ENCODE data around the gene FILIP1L.

Gene FILIP1L

DNA sequence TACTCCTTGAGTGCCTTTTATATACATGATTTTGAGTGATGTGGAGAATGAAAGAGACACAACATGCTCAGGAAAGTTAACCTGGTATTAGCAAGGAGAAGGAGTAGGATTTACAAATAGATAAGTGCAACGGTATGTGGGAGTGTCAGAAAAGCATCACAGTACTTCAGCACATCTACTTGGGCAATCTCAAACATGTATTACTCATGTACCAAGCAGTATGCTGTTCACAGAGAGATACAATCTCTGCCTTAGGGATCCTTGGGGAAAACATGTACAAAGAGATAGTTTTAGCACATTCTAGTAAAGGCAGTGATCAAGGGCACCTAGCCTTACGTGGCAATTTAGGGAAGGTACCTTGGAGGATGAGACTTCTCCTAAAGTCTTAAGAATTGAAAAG lies 146.5 kb downstream of the FILIP1L start:
- Histone ChIP-seq H3K4me2 (no peak overlapping the region), H3K9ac (no peak overlapping the region), H4K20me1 (ENCODE audit: insufficient read depth) (no peaks in the 10 kb centered on the region), H2AFZ (ENCODE audit: low read depth) (no peak overlapping the region), H3K79me2 (ENCODE audit: insufficient read depth, low read depth) (no peaks in the 10 kb centered on the region), H3K27me3 (ENCODE audit: insufficient read depth, low read depth) (no peaks in the 10 kb centered on the region), H3K27ac (no peak overlapping the region), H3K4me1 (ENCODE audit: low read depth, poor library complexity, severe bottlenecking) (no peaks in the 10 kb centered on the region), H3K4me3 (IDR thresholded peaks at IDR 0.05; ENCODE audit: insufficient read depth, low read depth, low read length) (no peak overlapping the region), H3K36me3 (ENCODE audit: insufficient read depth) (no peaks in the 10 kb centered on the region)
- TF ChIP-seq CTCF (conservative IDR thresholded peaks at IDR 0.05; ENCODE audit: low read depth, low read length), result no peak

GRCh38 chr3:99966662-99967416 lies 147.5 kb downstream of the FILIP1L start:
- Histone ChIP-seq H3K27ac (no peak overlapping the region), H4K20me1 (ENCODE audit: insufficient read depth) (no peaks in the 10 kb centered on the region), H2AFZ (ENCODE audit: low read depth) (no peak overlapping the region), H3K4me2 (no peak overlapping the region), H3K79me2 (ENCODE audit: insufficient read depth, low read depth) (no peaks in the 10 kb centered on the region), H3K9ac (no peak overlapping the region), H3K4me3 (IDR thresholded peaks at IDR 0.05; ENCODE audit: insufficient read depth, low read depth, low read length) (no peak overlapping the region), H3K27me3 (ENCODE audit: insufficient read depth, low read depth) (no peaks in the 10 kb centered on the region), H3K4me1 (ENCODE audit: low read depth, poor library complexity, severe bottlenecking) (no peaks in the 10 kb centered on the region), H3K36me3 (ENCODE audit: insufficient read depth) (no peaks in the 10 kb centered on the region)
- no peak for TF ChIP-seq CTCF (conservative IDR thresholded peaks at IDR 0.05; ENCODE audit: low read depth, low read length)

DNA sequence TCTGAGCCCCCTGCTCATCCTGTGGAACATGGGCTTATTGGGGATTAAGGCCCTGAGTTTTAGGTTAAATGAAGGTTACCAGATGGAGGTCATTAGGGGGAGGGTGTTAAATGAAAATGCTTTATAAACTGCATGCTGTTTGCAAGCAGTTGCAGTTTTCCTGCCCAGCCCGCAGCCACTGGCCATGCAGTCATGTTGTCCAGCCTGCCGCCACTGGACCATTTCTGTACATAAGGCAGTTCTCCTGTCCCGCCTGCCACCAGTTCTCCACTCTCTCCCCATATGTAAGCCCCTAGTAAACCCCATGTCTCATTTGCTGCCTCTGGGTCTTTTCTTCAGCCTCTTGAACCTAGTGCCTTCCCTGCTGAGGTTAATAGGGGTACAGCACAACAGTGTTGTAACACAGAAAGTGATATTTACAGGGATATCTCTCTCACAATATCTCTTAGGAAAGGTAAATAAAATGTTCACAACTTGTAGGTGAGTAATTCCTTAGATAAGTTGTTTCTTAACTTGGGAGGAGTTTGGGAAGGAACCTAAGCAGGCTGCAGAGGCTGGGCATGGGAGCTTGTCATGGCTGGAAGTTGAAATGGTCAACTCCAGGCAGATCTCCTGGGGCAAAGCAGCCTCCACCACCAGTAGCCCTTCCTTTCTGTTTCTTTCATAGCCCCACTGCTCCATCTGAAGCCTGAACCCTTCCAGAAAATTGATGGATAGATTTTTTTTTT lies 148.5 kb downstream of the FILIP1L start:
- H3K4me3 ChIP-seq (IDR thresholded peaks at IDR 0.05; ENCODE audit: insufficient read depth, low read depth, low read length), result no peak overlapping the region
- H3K4me2 ChIP-seq, result no peak overlapping the region
- H3K36me3 ChIP-seq (ENCODE audit: insufficient read depth), result no peaks in the 10 kb centered on the region
- H3K27ac ChIP-seq, result no peak overlapping the region
- peaks cover 2% of the 10 kb centered on the region for H3K4me1 ChIP-seq (ENCODE audit: low read depth, poor library complexity, severe bottlenecking)
- no peaks in the 10 kb centered on the region for H3K79me2 ChIP-seq (ENCODE audit: insufficient read depth, low read depth)
- no peak for TF ChIP-seq CTCF (conservative IDR thresholded peaks at IDR 0.05; ENCODE audit: low read depth, low read length)
- no peaks in the 10 kb centered on the region for H3K27me3 ChIP-seq (ENCODE audit: insufficient read depth, low read depth)
- no peak overlapping the region for H2AFZ ChIP-seq (ENCODE audit: low read depth)
- no peak overlapping the region for H3K9ac ChIP-seq
- no peaks in the 10 kb centered on the region for H4K20me1 ChIP-seq (ENCODE audit: insufficient read depth)

DNA sequence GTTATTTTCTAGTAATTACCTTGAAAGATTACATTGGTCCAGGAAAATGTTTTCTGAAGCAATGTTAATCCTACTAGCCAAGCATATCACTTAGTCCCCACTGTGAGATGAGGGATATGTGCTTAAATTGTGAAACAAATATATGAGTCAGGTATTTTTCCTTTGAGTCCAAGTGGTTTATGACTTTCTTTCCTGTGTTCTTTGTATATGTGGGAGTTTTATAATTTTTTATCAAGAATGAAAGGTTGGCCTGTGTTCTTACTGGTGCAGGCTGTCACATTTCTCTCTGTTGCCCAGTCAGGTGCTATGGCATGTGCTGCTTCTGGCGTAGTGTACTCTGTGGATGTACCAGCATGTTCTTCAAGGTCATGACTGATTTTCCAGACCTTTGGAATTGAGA lies 149.2 kb downstream of the FILIP1L start:
- Histone ChIP-seq H3K4me3 (IDR thresholded peaks at IDR 0.05; ENCODE audit: insufficient read depth, low read depth, low read length) (no peak overlapping the region), H3K79me2 (ENCODE audit: insufficient read depth, low read depth) (no peaks in the 10 kb centered on the region), H3K27me3 (ENCODE audit: insufficient read depth, low read depth) (no peaks in the 10 kb centered on the region), H3K27ac (no peak overlapping the region), H3K4me2 (no peak overlapping the region), H4K20me1 (ENCODE audit: insufficient read depth) (no peaks in the 10 kb centered on the region), H3K36me3 (ENCODE audit: insufficient read depth) (no peaks in the 10 kb centered on the region), H3K9ac (no peak overlapping the region), H3K4me1 (ENCODE audit: low read depth, poor library complexity, severe bottlenecking) (peaks cover 10% of the 10 kb centered on the region), H2AFZ (ENCODE audit: low read depth) (no peak overlapping the region)
- no peak for TF ChIP-seq CTCF (conservative IDR thresholded peaks at IDR 0.05; ENCODE audit: low read depth, low read length)
